ENCODE results near the gene RBM4B.

Gene RBM4B

GRCh38 chr11:66643745-66644437 lies 33.8 kb downstream of the RBM4B start:
- TF ChIP-seq, protein P1, sequence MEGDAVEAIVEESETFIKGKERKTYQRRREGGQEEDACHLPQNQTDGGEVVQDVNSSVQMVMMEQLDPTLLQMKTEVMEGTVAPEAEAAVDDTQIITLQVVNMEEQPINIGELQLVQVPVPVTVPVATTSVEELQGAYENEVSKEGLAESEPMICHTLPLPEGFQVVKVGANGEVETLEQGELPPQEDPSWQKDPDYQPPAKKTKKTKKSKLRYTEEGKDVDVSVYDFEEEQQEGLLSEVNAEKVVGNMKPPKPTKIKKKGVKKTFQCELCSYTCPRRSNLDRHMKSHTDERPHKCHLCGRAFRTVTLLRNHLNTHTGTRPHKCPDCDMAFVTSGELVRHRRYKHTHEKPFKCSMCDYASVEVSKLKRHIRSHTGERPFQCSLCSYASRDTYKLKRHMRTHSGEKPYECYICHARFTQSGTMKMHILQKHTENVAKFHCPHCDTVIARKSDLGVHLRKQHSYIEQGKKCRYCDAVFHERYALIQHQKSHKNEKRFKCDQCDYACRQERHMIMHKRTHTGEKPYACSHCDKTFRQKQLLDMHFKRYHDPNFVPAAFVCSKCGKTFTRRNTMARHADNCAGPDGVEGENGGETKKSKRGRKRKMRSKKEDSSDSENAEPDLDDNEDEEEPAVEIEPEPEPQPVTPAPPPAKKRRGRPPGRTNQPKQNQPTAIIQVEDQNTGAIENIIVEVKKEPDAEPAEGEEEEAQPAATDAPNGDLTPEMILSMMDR (IDR thresholded peaks at IDR 0.05) = no peak

- TF ChIP-seq, protein P1 (IDR thresholded peaks at IDR 0.05) = no peak
Measured at GRCh38 chr11:66641834-66642233, 35.9 kb downstream of the RBM4B start.

DNA sequence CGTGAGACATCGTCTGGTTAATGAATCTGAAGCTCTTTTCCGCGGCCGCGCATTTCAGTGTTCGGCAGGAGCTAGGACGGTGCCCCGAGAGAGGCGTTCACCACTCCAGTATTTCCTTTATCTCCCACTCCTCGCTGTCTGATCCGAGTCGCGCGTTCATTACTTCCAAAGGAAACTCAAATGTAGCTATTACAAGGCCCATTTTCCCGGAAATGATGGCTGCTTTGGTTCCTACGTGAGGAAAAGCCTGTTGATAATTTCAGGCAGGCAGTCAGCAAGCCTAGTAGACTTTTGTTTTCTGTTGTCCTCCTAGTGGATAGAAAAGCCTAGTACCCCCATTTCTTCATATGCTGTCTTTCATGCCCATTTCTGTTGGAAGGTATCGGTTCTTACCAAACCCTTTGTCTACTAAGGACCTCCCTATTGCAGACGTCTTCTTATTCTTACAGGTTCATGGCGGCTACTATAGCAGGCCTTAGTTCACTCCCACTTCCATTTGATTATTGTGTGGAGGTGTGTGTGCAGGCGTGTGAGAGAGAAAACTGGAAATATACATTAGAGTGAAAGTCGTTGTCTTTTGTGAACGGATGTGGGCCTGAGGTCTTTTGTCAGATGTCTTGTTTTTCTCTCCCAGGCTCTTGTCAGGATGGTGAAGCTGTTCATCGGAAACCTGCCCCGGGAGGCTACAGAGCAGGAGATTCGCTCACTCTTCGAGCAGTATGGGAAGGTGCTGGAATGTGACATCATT lies 38.4 kb downstream of the RBM4B start:
- TF ChIP-seq, protein P1 (IDR thresholded peaks at IDR 0.05) = no peak

DNA sequence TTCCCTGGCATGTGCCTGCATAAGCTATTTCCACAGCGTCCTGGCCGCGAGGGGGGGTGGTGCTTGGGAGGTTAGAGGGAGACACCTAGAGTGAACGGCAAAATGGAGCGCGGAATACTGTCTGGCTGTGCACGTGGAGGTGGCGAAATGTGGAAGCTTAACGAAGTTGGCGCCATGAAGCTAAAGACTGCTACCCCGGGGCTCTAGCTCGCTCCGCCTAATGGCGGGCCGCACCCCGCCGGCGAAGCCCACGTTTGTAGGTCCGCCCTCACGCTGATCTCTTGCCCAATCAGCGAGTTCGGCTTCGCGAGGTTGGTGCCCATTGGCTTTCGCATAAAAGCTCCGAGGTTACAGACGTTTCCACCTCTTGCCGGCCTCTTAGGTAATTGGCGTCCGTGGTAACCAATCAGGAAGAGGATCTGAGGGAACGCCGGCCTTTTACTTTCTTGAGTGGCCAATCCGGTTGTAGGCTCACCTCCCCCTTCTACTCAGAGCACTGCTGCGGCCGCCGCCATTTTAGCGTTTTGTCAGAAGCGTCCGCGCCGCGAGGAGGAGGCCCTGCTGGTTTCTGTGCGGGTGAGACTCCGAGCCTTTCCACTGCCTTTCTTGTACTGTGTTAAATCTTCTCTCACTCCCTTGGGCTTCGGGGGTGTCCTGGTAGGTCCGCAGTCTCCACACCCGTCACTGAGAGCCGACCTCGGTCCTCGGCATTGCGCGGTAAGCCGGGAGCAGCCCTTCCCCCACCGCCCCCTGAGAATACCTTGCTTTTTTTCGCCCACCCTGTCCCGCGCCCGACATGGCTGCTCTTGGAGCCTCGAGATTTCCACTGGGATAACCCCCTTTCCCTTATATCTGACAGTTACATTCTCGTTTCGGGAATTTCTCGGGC lies 39.3 kb downstream of the RBM4B start, which contains the start of gene RBM4:
Gene RBM4 (plus strand): TSS at position 527 of the 889 bp plus-strand sequence. CDS start 1,009 bp downstream, outside the sequence.
- TF ChIP-seq, protein P1 (IDR thresholded peaks at IDR 0.05) = no peak

GRCh38 chr11:66637557-66638176 lies 40.0 kb downstream of the RBM4B start:
- TF ChIP-seq, protein P1 (IDR thresholded peaks at IDR 0.05) = no peak

GRCh38 chr11:66636411-66636810 lies 41.3 kb downstream of the RBM4B start:
- TF ChIP-seq, protein P1 (IDR thresholded peaks at IDR 0.05) = no peak

DNA sequence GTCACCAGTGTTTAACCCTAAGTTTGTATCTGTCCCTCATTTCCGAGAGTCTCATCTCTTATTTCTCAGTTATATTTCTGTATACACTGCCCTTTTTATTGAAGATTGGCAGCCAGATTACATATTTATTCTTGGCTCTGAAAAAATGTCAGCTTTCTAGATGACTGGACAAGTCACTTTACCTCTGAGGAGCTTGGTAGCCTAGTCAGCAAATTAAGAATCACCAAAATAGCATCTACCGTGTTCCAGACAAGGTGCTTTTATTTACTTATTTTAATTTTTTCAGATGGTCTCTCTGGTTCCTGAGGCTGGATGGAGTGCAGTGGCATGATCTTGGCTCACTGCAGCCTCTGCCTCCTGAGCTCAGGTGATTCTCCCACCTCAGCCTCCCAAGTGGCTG lies 44.7 kb downstream of the RBM4B start:
- TF ChIP-seq, protein P1 (IDR thresholded peaks at IDR 0.05) = no peak
